Stimulated activated CD8-positive, alpha-beta memory T cell treated with anti-CD3 and anti-CD28 coated beads, Interleukin-15, amount 100 ng/mL, for 4 hours (primary cell): ENCODE measurements around the gene CES3.
"Not testable (repeated sequence)": the region's sequence is repeated elsewhere in the genome, so short reads cannot be mapped to it uniquely, and the experiment has no call there.

Experiments
- DNase-seq, 2 donors: peaks; one replicate each; pipeline ENCODE4 v3.0.0-alpha.2; 2020; ENCODE audit warnings: low read depth in 2 of 2

Gene CES3

GRCh38 chr16:66926961-66927436, 34.1 kb upstream of the CES3 start:
- no peak for DNase-seq

- DNase-seq: no peak
Observed at GRCh38 chr16:66927918-66928649, 33.0 kb upstream of the CES3 start.

- no peak for DNase-seq
Observed at GRCh38 chr16:66928702-66929388, 32.2 kb upstream of the CES3 start.

- DNase-seq: no peak
Observed at GRCh38 chr16:66930189-66930588, 30.9 kb upstream of the CES3 start.

GRCh38 chr16:66931665-66932064, 29.4 kb upstream of the CES3 start:
- DNase-seq: no peak

- no peak for DNase-seq
Observed at GRCh38 chr16:66932076-66932475, 29.0 kb upstream of the CES3 start.

- DNase-seq: peak in 1 of 2 donors; percentile 41
Observed at GRCh38 chr16:66933776-66934137, 27.3 kb upstream of the CES3 start.

GRCh38 chr16:66934138-66934838, 26.8 kb upstream of the CES3 start, which contains the start of gene CIAO2B:
Gene CIAO2B (minus strand): TSS chr16:66934402. CDS start chr16:66934364, 38 bp downstream.
- DNase-seq: peak; percentile 74 to 81

- not testable (repeated sequence) for DNase-seq
Observed at GRCh38 chr16:66934839-66935313, 26.2 kb upstream of the CES3 start.

GRCh38 chr16:66935314-66936011, 25.6 kb upstream of the CES3 start, which contains the start of gene CES2:
Gene CES2 (plus strand): TSS chr16:66935516. CDS start chr16:66935636, 120 bp downstream.
- no peak for DNase-seq

GRCh38 chr16:66936462-66936861, 24.6 kb upstream of the CES3 start:
- DNase-seq: no peak

GRCh38 chr16:66936889-66937554, 24.0 kb upstream of the CES3 start:
- no peak for DNase-seq

GRCh38 chr16:66937725-66938337, 23.2 kb upstream of the CES3 start:
- no peak for DNase-seq

- no peak for DNase-seq
Observed at GRCh38 chr16:66939366-66939765, 21.7 kb upstream of the CES3 start.

- no peak for DNase-seq
Observed at GRCh38 chr16:66940236-66940635, 20.8 kb upstream of the CES3 start.

GRCh38 chr16:66942981-66943380, 18.1 kb upstream of the CES3 start:
- DNase-seq: no peak

- no peak for DNase-seq
Observed at GRCh38 chr16:66943426-66944053, 17.5 kb upstream of the CES3 start.

- DNase-seq: no peak
Observed at GRCh38 chr16:66944054-66944441, 17.0 kb upstream of the CES3 start.

- not testable (repeated sequence) for DNase-seq
Observed at GRCh38 chr16:66944971-66945370, 16.1 kb upstream of the CES3 start.

- no peak for DNase-seq
Observed at GRCh38 chr16:66945939-66946338, 15.1 kb upstream of the CES3 start.
